ENCODE results near the gene DNAJA4.

DNA sequence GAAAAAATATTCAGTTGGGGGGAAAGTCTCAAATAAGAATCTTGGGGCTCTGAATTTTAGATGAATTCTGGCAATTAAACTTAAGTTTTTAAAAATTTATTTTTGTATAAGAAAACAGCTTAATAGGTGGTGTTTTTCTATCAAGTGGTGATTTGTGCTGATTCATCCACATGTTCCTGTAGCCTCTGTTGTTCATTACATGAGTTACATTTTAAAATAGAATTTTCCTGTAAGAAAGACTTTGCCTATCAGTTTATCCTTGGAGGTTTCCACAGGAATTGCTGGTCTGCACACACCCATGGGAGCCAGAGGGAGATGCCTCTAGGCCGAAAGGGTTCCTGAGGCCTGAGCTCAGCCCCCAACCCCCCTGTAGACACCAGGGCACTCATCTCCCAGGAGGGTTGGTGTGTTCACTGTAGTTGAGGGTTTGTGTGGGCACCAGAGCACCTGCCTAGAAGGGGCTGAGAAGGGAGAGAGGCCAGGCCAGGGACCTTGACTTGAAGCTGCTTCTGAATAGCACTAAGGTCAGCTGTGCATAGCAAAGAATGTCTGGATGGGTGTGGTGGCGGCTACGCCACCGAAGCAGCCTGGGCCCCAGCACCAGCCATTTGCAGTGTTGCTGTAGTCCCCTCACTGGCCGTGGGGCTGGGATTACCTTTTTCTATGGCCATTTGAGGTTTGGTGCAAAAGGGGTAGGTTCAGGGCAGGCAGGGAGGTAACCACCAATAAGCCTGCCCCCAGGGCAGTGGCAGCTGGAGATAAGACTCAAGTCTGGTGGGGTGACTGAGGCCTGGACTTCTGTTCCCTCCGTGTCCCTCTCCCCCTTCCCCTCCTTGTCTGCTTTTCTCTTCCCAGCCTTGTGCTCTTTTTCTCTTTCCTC is 11.9 kb downstream of the DNAJA4 start:
- TF ChIP-seq EZH2phosphoT487 (IDR thresholded peaks at IDR 0.05; ENCODE audit: borderline replicate concordance, low read length) = no peak
- TF ChIP-seq, protein P1, sequence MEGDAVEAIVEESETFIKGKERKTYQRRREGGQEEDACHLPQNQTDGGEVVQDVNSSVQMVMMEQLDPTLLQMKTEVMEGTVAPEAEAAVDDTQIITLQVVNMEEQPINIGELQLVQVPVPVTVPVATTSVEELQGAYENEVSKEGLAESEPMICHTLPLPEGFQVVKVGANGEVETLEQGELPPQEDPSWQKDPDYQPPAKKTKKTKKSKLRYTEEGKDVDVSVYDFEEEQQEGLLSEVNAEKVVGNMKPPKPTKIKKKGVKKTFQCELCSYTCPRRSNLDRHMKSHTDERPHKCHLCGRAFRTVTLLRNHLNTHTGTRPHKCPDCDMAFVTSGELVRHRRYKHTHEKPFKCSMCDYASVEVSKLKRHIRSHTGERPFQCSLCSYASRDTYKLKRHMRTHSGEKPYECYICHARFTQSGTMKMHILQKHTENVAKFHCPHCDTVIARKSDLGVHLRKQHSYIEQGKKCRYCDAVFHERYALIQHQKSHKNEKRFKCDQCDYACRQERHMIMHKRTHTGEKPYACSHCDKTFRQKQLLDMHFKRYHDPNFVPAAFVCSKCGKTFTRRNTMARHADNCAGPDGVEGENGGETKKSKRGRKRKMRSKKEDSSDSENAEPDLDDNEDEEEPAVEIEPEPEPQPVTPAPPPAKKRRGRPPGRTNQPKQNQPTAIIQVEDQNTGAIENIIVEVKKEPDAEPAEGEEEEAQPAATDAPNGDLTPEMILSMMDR (IDR thresholded peaks at IDR 0.05; ENCODE audit: low read depth, low read length, poor library complexity, severe bottlenecking) = no peak
